ENCODE data around the gene RPL37A.

Gene RPL37A

GRCh38 chr2:216491793-216492596, 6.6 kb upstream of the RPL37A start:
- Histone ChIP-seq H3K27me3 (ENCODE audit: control insufficient read depth in 1 of 2, insufficient read depth in 2 of 2, low read length in 2 of 2) (no peaks in the 10 kb centered on the region), H3K36me3 (ENCODE audit: insufficient read depth, low read length) (no peaks in the 10 kb centered on the region), H3K9me3 (ENCODE audit: low read length) (no peaks in the 10 kb centered on the region), H3K4me3 (ENCODE audit: low read depth in 1 of 2, low read length in 2 of 2) (no peak overlapping the region), H3K27ac (ENCODE audit: low read depth, low read length) (no peak overlapping the region), H3K9ac (ENCODE audit: low read length) (no peak overlapping the region), H3K4me1 (ENCODE audit: insufficient read depth, low read length) (no peaks in the 10 kb centered on the region)

GRCh38 chr2:216492597-216493333, 5.9 kb upstream of the RPL37A start:
- no peak overlapping the region for H3K27ac ChIP-seq (ENCODE audit: low read depth, low read length)
- no peaks in the 10 kb centered on the region for H3K9me3 ChIP-seq (ENCODE audit: low read length)
- H3K36me3 ChIP-seq (ENCODE audit: insufficient read depth, low read length), result no peaks in the 10 kb centered on the region
- no peak overlapping the region for H3K9ac ChIP-seq (ENCODE audit: low read length)
- H3K4me3 ChIP-seq (ENCODE audit: low read depth in 1 of 2, low read length in 2 of 2), result no peak overlapping the region
- H3K27me3 ChIP-seq (ENCODE audit: control insufficient read depth in 1 of 2, insufficient read depth in 2 of 2, low read length in 2 of 2), result no peaks in the 10 kb centered on the region
- peaks cover 7% of the 10 kb centered on the region for H3K4me1 ChIP-seq (ENCODE audit: insufficient read depth, low read length)

GRCh38 chr2:216493334-216493685, 5.3 kb upstream of the RPL37A start:
- no peaks in the 10 kb centered on the region for H3K36me3 ChIP-seq (ENCODE audit: insufficient read depth, low read length)
- H3K4me3 ChIP-seq (ENCODE audit: low read depth in 1 of 2, low read length in 2 of 2), result no peak overlapping the region
- no peak overlapping the region for H3K9ac ChIP-seq (ENCODE audit: low read length)
- no peaks in the 10 kb centered on the region for H3K27me3 ChIP-seq (ENCODE audit: control insufficient read depth in 1 of 2, insufficient read depth in 2 of 2, low read length in 2 of 2)
- H3K9me3 ChIP-seq (ENCODE audit: low read length), result no peaks in the 10 kb centered on the region
- no peak overlapping the region for H3K27ac ChIP-seq (ENCODE audit: low read depth, low read length)
- H3K4me1 ChIP-seq (ENCODE audit: insufficient read depth, low read length), result peaks cover 8% of the 10 kb centered on the region

- no peak overlapping the region for H3K27ac ChIP-seq (ENCODE audit: low read depth, low read length)
- no peak overlapping the region for H3K4me3 ChIP-seq (ENCODE audit: low read depth in 1 of 2, low read length in 2 of 2)
- H3K9ac ChIP-seq (ENCODE audit: low read length), result no peak overlapping the region
- H3K9me3 ChIP-seq (ENCODE audit: low read length), result no peaks in the 10 kb centered on the region
- H3K36me3 ChIP-seq (ENCODE audit: insufficient read depth, low read length), result peaks cover 14% of the 10 kb centered on the region
- no peaks in the 10 kb centered on the region for H3K27me3 ChIP-seq (ENCODE audit: control insufficient read depth in 1 of 2, insufficient read depth in 2 of 2, low read length in 2 of 2)
- peaks cover 23% of the 10 kb centered on the region for H3K4me1 ChIP-seq (ENCODE audit: insufficient read depth, low read length)
Observed at GRCh38 chr2:216495656-216496055, 3.0 kb upstream of the RPL37A start.

- Histone ChIP-seq H3K4me3 (ENCODE audit: low read depth in 1 of 2, low read length in 2 of 2) (peak overlapping the region; percentile 84 to 93), H3K27ac (ENCODE audit: low read depth, low read length) (peak overlapping the region; percentile 94), H3K36me3 (ENCODE audit: insufficient read depth, low read length) (peaks cover 27% of the 10 kb centered on the region), H3K27me3 (ENCODE audit: control insufficient read depth in 1 of 2, insufficient read depth in 2 of 2, low read length in 2 of 2) (no peaks in the 10 kb centered on the region), H3K9me3 (ENCODE audit: low read length) (no peaks in the 10 kb centered on the region), H3K9ac (ENCODE audit: low read length) (peak overlapping the region; percentile 59), H3K4me1 (ENCODE audit: insufficient read depth, low read length) (peaks cover 26% of the 10 kb centered on the region)
Observed at GRCh38 chr2:216497382-216498069, 1.1 kb upstream of the RPL37A start.

GRCh38 chr2:216498070-216498378, 620 bp upstream of the RPL37A start:
- H3K27ac ChIP-seq (ENCODE audit: low read depth, low read length), result peak overlapping the region; percentile 94
- peak overlapping the region; percentile 84 to 93 for H3K4me3 ChIP-seq (ENCODE audit: low read depth in 1 of 2, low read length in 2 of 2)
- H3K27me3 ChIP-seq (ENCODE audit: control insufficient read depth in 1 of 2, insufficient read depth in 2 of 2, low read length in 2 of 2), result no peaks in the 10 kb centered on the region
- H3K9me3 ChIP-seq (ENCODE audit: low read length), result no peaks in the 10 kb centered on the region
- peak overlapping the region; percentile 59 for H3K9ac ChIP-seq (ENCODE audit: low read length)
- H3K36me3 ChIP-seq (ENCODE audit: insufficient read depth, low read length), result peaks cover 32% of the 10 kb centered on the region
- H3K4me1 ChIP-seq (ENCODE audit: insufficient read depth, low read length), result peaks cover 26% of the 10 kb centered on the region

GRCh38 chr2:216499641-216500218, 1.1 kb downstream of the RPL37A start:
- Histone ChIP-seq H3K9me3 (ENCODE audit: low read length) (no peaks in the 10 kb centered on the region), H3K4me3 (ENCODE audit: low read depth in 1 of 2, low read length in 2 of 2) (peak overlapping the region; percentile 84 to 93), H3K27ac (ENCODE audit: low read depth, low read length) (peak overlapping the region; percentile 94), H3K4me1 (ENCODE audit: insufficient read depth, low read length) (peaks cover 26% of the 10 kb centered on the region), H3K36me3 (ENCODE audit: insufficient read depth, low read length) (peaks cover 33% of the 10 kb centered on the region), H3K9ac (ENCODE audit: low read length) (peak overlapping the region; percentile 98), H3K27me3 (ENCODE audit: control insufficient read depth in 1 of 2, insufficient read depth in 2 of 2, low read length in 2 of 2) (no peaks in the 10 kb centered on the region)

- no peak overlapping the region for H3K4me3 ChIP-seq (ENCODE audit: low read depth in 1 of 2, low read length in 2 of 2)
- peak overlapping the region; percentile 98 for H3K9ac ChIP-seq (ENCODE audit: low read length)
- H3K27me3 ChIP-seq (ENCODE audit: control insufficient read depth in 1 of 2, insufficient read depth in 2 of 2, low read length in 2 of 2), result no peaks in the 10 kb centered on the region
- H3K27ac ChIP-seq (ENCODE audit: low read depth, low read length), result no peak overlapping the region
- H3K36me3 ChIP-seq (ENCODE audit: insufficient read depth, low read length), result peaks cover 33% of the 10 kb centered on the region
- peaks cover 26% of the 10 kb centered on the region for H3K4me1 ChIP-seq (ENCODE audit: insufficient read depth, low read length)
- H3K9me3 ChIP-seq (ENCODE audit: low read length), result no peaks in the 10 kb centered on the region
Observed at GRCh38 chr2:216500572-216500971, 1.9 kb downstream of the RPL37A start.

GRCh38 chr2:216501854-216502253, 3.2 kb downstream of the RPL37A start:
- H3K4me1 ChIP-seq (ENCODE audit: insufficient read depth, low read length), result peaks cover 26% of the 10 kb centered on the region
- no peaks in the 10 kb centered on the region for H3K27me3 ChIP-seq (ENCODE audit: control insufficient read depth in 1 of 2, insufficient read depth in 2 of 2, low read length in 2 of 2)
- no peak overlapping the region for H3K27ac ChIP-seq (ENCODE audit: low read depth, low read length)
- H3K9ac ChIP-seq (ENCODE audit: low read length), result no peak overlapping the region
- no peak overlapping the region for H3K4me3 ChIP-seq (ENCODE audit: low read depth in 1 of 2, low read length in 2 of 2)
- H3K9me3 ChIP-seq (ENCODE audit: low read length), result no peaks in the 10 kb centered on the region
- H3K36me3 ChIP-seq (ENCODE audit: insufficient read depth, low read length), result peaks cover 37% of the 10 kb centered on the region

- Histone ChIP-seq H3K4me1 (ENCODE audit: insufficient read depth, low read length) (peaks cover 21% of the 10 kb centered on the region), H3K27ac (ENCODE audit: low read depth, low read length) (no peak overlapping the region), H3K4me3 (ENCODE audit: low read depth in 1 of 2, low read length in 2 of 2) (no peak overlapping the region), H3K36me3 (ENCODE audit: insufficient read depth, low read length) (peaks cover 37% of the 10 kb centered on the region), H3K9ac (ENCODE audit: low read length) (no peak overlapping the region), H3K27me3 (ENCODE audit: control insufficient read depth in 1 of 2, insufficient read depth in 2 of 2, low read length in 2 of 2) (no peaks in the 10 kb centered on the region), H3K9me3 (ENCODE audit: low read length) (no peaks in the 10 kb centered on the region)
Observed at GRCh38 chr2:216502381-216503158, 3.9 kb downstream of the RPL37A start.

Measured in muscle layer of colon (tissue), 2 donors.